Erythroblast (primary cell): Measurements from ENCODE around the gene TEDC2.

ENCODE experiments used
- GATA1 ChIP-seq: IDR thresholded peaks from 2 replicates; pipeline ENCODE4 v1.6.1; 2011; ENCODE audit warnings: low read depth, mild to moderate bottlenecking, control low read depth, low read length, moderate library complexity
- POLR2A ChIP-seq: IDR thresholded peaks from 2 replicates; pipeline ENCODE4 v1.6.1; 2011; ENCODE audit warnings: mild to moderate bottlenecking, low read length

DNA sequence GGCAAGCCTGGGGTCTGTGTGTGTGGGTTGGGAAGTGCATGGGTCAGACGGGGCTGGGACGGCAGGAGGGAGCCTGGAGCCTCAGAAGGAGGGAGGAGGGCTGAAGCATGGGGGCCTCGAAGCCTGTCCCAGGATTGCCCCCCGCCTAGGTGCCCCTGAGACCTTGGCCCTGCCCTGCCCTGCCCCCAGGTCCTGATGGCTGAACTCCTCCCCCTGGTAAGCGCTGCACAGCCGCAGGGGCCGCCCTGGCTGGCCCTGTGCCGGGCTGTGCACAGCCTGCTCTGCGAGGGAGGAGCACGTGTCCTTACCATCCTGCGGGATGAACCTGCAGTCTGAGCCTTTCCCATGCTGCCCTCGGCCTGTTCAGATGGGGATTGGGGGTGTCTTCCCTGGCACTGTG, 4.4 kb downstream of the TEDC2 start:
- TF ChIP-seq POLR2A (peak; percentile 10), GATA1 (no peak)
